B cell (primary cell): ENCODE measurements around the gene ADGRL2. TPM values are rescaled to one million over a fixed set of nuclear protein-coding genes. Genes with fewer than 3 reads are reported as not detected.

Source experiments
- ATAC-seq: fragments of 200-7000 bp; cut with Tn5 transposase; one replicate; pipeline ENCODE4 v1.10.0; 2021; ENCODE audit warnings: low read depth, mild to moderate bottlenecking, moderate number of reproducible peaks, moderate library complexity
- CTCF ChIA-PET: fragments of 350-600 bp; sonication (Branson Sonifier 250); formaldehyde crosslinking; loops from one replicate; lab custom pipeline; 2021; ENCODE audit warnings: antibody characterized with exemption, inconsistent platforms; lab: Charles Lee
- POLR2A ChIA-PET: fragments of 350-600 bp; sonication (Branson Sonifier 250); formaldehyde crosslinking; loops from one replicate; lab custom pipeline; 2021; ENCODE audit warnings: antibody characterized with exemption; lab: Charles Lee
- DNase-seq: peaks from one replicate; pipeline ENCODE4 v3.0.0; 2013
- H2AFZ ChIP-seq: 2 replicates; pipeline ENCODE4 v1.6.1; 2012; ENCODE audit warnings: mild to moderate bottlenecking, low read depth, low read length; ENCODE audit not compliant: insufficient read depth, poor library complexity, severe bottlenecking
- H3K27ac ChIP-seq, 2 donors: 1 replicate in 1 of 2; 2 replicates in 1 of 2; pipeline ENCODE4 v1.5.1; 2012 to 2013; ENCODE audit warnings: low read length in 2 of 2, mild to moderate bottlenecking in 2 of 2, moderate library complexity in 1 of 2
- H3K27me3 ChIP-seq, 4 experiments: fragments of 200-600 bp in 1 of 4; sonication (generic) in 1 of 4; replicated peaks in 1 of 4; 1 replicate in 2 of 4; 2 replicates in 2 of 4; pipeline versions ENCODE4 v1.6.1 to v1.7.0; 2013 to 2016; ENCODE audit warnings: low read length in 3 of 4, mild to moderate bottlenecking in 2 of 4, mixed read lengths in 1 of 4, moderate library complexity in 1 of 4; ENCODE audit not compliant: insufficient read depth in 4 of 4, control insufficient read depth in 3 of 4; ENCODE audit errors: control extremely low read depth in 1 of 4
- H3K36me3 ChIP-seq, 2 experiments: replicated peaks in 1 of 2; 1 replicate in 1 of 2; 2 replicates in 1 of 2; pipeline versions ENCODE4 v1.6.1 to v1.7.1; 2013; ENCODE audit warnings: low read length in 1 of 2; ENCODE audit not compliant: insufficient read depth in 2 of 2, control insufficient read depth in 1 of 2; ENCODE audit errors: control extremely low read depth in 1 of 2, extremely low read depth in 1 of 2
- H3K4me1 ChIP-seq, 2 donors: fragments of 200-600 bp in 1 of 2; sonication (generic) in 1 of 2; 1 replicate in 1 of 2; 2 replicates in 1 of 2; pipeline versions ENCODE4 v1.5.1 to v1.6.1; 2013 to 2017; ENCODE audit warnings: low read length in 2 of 2; ENCODE audit not compliant: control insufficient read depth in 2 of 2, insufficient read depth in 2 of 2
- H3K4me2 ChIP-seq: replicated peaks from 2 replicates; pipeline ENCODE3; 2012; ENCODE audit warnings: mild to moderate bottlenecking, low read depth, low read length; ENCODE audit not compliant: poor library complexity, severe bottlenecking
- H3K4me3 ChIP-seq, 5 experiments: fragments of 200-600 bp in 1 of 5; sonication (generic) in 1 of 5; 1 replicate in 3 of 5; 2 replicates in 2 of 5; pipeline versions ENCODE4 v1.5.1 to v1.7.0; 2011 to 2016; ENCODE audit warnings: low read length in 4 of 5, mild to moderate bottlenecking in 4 of 5, low read depth in 2 of 5, control low read depth in 1 of 5, moderate library complexity in 1 of 5; ENCODE audit not compliant: insufficient read depth in 1 of 5; ENCODE audit errors: control extremely low read depth in 1 of 5, extremely low read depth in 1 of 5
- H3K79me2 ChIP-seq: fragments of 200-600 bp; sonication (generic); one replicate; pipeline ENCODE4 v1.6.0; 2016; ENCODE audit warnings: low read length; ENCODE audit not compliant: control insufficient read depth, insufficient read depth
- H3K9ac ChIP-seq: fragments of 200-600 bp; sonication (generic); 2 replicates; pipeline ENCODE4 v1.6.1; 2017; ENCODE audit warnings: mild to moderate bottlenecking, low read length, moderate library complexity
- H3K9me3 ChIP-seq, 3 donors: one replicate each; pipeline versions ENCODE4 v1.6.1 to v1.7.1; 2013; ENCODE audit warnings: low read length in 2 of 3; ENCODE audit not compliant: control insufficient read depth in 2 of 3, insufficient read depth in 1 of 3; ENCODE audit errors: control extremely low read depth in 1 of 3
- H4K20me1 ChIP-seq: 2 replicates; pipeline ENCODE4 v1.6.0; 2012; ENCODE audit warnings: mild to moderate bottlenecking, low read length; ENCODE audit not compliant: insufficient read depth, control insufficient read depth, poor library complexity, severe bottlenecking
- H3K27ac Mint-ChIP-seq: one replicate; pipeline ENCODE4 v1.8.0; 2021; ENCODE audit warnings: mixed read lengths
- H3K27me3 Mint-ChIP-seq: one replicate; pipeline ENCODE4 v1.8.0; 2021; ENCODE audit warnings: mixed read lengths
- H3K4me1 Mint-ChIP-seq: one replicate; pipeline ENCODE4 v1.8.0; 2021; ENCODE audit warnings: mixed read lengths
- H3K4me3 Mint-ChIP-seq: one replicate; pipeline ENCODE4 v1.8.0; 2021; ENCODE audit warnings: mixed read lengths
- H3K9me3 Mint-ChIP-seq: one replicate; pipeline ENCODE4 v1.8.0; 2022; ENCODE audit warnings: mixed read lengths; ENCODE audit not compliant: insufficient read depth
- CTCF ChIP-seq: fragments of 200-600 bp; IDR thresholded peaks from one replicate; pipeline ENCODE4 v1.8.0; 2022; ENCODE audit warnings: antibody characterized with exemption, mild to moderate bottlenecking
- EZH2 ChIP-seq: IDR thresholded peaks from 2 replicates; pipeline ENCODE4 v1.6.1; 2012; ENCODE audit warnings: borderline replicate concordance, low read depth, mild to moderate bottlenecking, moderate library complexity, low read length; ENCODE audit not compliant: insufficient read depth, poor library complexity, severe bottlenecking
- WGBS: methylation state at CpG from one replicate; pipeline ENCODE4 v1.1.5; 2013; ENCODE audit warnings: missing lambda C conversion rate; ENCODE audit not compliant: insufficient coverage; 5-methylcytosine and 5-hydroxymethylcytosine counted together
- intact Hi-C: fragments of 100-400 bp; cut with micrococcal nuclease; formaldehyde crosslinking; loops from one replicate; pipeline ENCODE4 v1.10.0; 2022
- polyA plus RNA-seq: library from polyadenylated mRNA; depleted of rRNA; stranded (reverse); fragments of >200 nt; gene quantifications from 2 replicates; pipeline ENCODE4 v1.2.3, GENCODE V29; 2012
- total RNA-seq, 2 donors: library from RNA; stranded (reverse); fragments of 120-200 nt in 1 of 2; gene quantifications; 1 replicate in 1 of 2; 2 replicates in 1 of 2; pipeline versions ENCODE4 v1.2.3 to v1.2.4, GENCODE V29; 2013 to 2022

ADGRL2 gene
- total and polyA plus RNA-seq, 2 donors (not counting 1 experiment from before 2014, with no cell fraction given): not detected

- Histone ChIP-seq H3K4me1 (no peaks in the 10 kb centered on the region), H4K20me1 (no peaks in the 10 kb centered on the region), H3K4me2 (no peak overlapping the region), H3K27me3 (no peaks in the 10 kb centered on the region), H3K27ac (no peak overlapping the region), H3K9ac (no peak overlapping the region), H3K79me2 (no peaks in the 10 kb centered on the region), H3K9me3 (no peaks in the 10 kb centered on the region), H2AFZ (no peak overlapping the region), H3K36me3 (no peaks in the 10 kb centered on the region), H3K4me3 (no peak overlapping the region)
- H3K27ac Mint-ChIP-seq: no peak overlapping the region
- POLR2A ChIA-PET: no interaction called here
- no peak overlapping the region for H3K4me3 Mint-ChIP-seq
- ATAC-seq (no peak), DNase-seq (no peak)
- TF ChIP-seq CTCF (no peak), EZH2 (no peak)
- intact Hi-C loops: no loop called here
- no peaks in the 10 kb centered on the region for H3K4me1 Mint-ChIP-seq
- no peaks in the 10 kb centered on the region for H3K27me3 Mint-ChIP-seq
- WGBS: 77% methylated on average over 3 of the region's 3 CpGs
- no peaks in the 10 kb centered on the region for H3K9me3 Mint-ChIP-seq
- CTCF ChIA-PET: no interaction called here
These were observed 49.3 kb downstream of the ADGRL2 start for GRCh38 chr1:81850031-81850430.

- Histone ChIP-seq H3K4me2 (no peak overlapping the region), H3K4me1 (no peaks in the 10 kb centered on the region), H3K4me3 (no peak overlapping the region), H3K27ac (no peak overlapping the region), H3K9ac (no peak overlapping the region), H4K20me1 (no peaks in the 10 kb centered on the region), H3K9me3 (no peaks in the 10 kb centered on the region), H3K27me3 (no peaks in the 10 kb centered on the region), H3K79me2 (no peaks in the 10 kb centered on the region), H3K36me3 (no peaks in the 10 kb centered on the region), H2AFZ (no peak overlapping the region)
- Mint-ChIP-seq H3K27me3 (no peaks in the 10 kb centered on the region), H3K4me3 (no peak overlapping the region), H3K27ac (no peak overlapping the region), H3K9me3 (no peaks in the 10 kb centered on the region), H3K4me1 (no peaks in the 10 kb centered on the region)
- ChIA-PET POLR2A (no interaction called here), CTCF (no interaction called here)
- TF ChIP-seq CTCF (no peak), EZH2 (no peak)
- intact Hi-C loops: no loop called here
- ATAC-seq (no peak), DNase-seq (no peak)
These were observed 49.8 kb downstream of the ADGRL2 start for GRCh38 chr1:81850495-81850894.
